GM21381 (cell line): ENCODE measurements around the gene ERBB4.
"Not testable (repeated sequence)": the region's sequence is repeated elsewhere in the genome, so short reads cannot be mapped to it uniquely, and the experiment has no call there.

Source experiments
- ATAC-seq: cut with Tn5 transposase; IDR thresholded peaks from one replicate; pipeline ENCODE4 v1.9.1; 2021; ENCODE audit warnings: mild to moderate bottlenecking, moderate library complexity; ENCODE audit not compliant: unreplicated experiment

The ERBB4 gene

GRCh38 chr2:212311807-212312404 is 226.7 kb downstream of the ERBB4 start:
- no peak for ATAC-seq

GRCh38 chr2:212299943-212300342 is 238.7 kb downstream of the ERBB4 start:
- no peak for ATAC-seq

- no peak for ATAC-seq
These were observed 239.3 kb downstream of the ERBB4 start for GRCh38 chr2:212299333-212299732.

GRCh38 chr2:212295571-212295970 is 243.0 kb downstream of the ERBB4 start:
- ATAC-seq = no peak

- no peak for ATAC-seq
These were observed 243.8 kb downstream of the ERBB4 start for GRCh38 chr2:212294816-212295215.

- ATAC-seq = no peak
These were observed 249.3 kb downstream of the ERBB4 start for GRCh38 chr2:212289301-212289700.

- ATAC-seq = no peak
These were observed 250.3 kb downstream of the ERBB4 start for GRCh38 chr2:212288308-212288707.

- no peak for ATAC-seq
These were observed 254.4 kb downstream of the ERBB4 start for GRCh38 chr2:212284166-212284565.

GRCh38 chr2:212282671-212283261 is 255.8 kb downstream of the ERBB4 start:
- ATAC-seq = no peak

- ATAC-seq = no peak
These were observed 261.8 kb downstream of the ERBB4 start for GRCh38 chr2:212276813-212277212.

GRCh38 chr2:212274215-212274614 is 264.4 kb downstream of the ERBB4 start:
- no peak for ATAC-seq

GRCh38 chr2:212271583-212271982 is 267.0 kb downstream of the ERBB4 start:
- ATAC-seq = no peak

GRCh38 chr2:212269005-212269404 is 269.6 kb downstream of the ERBB4 start:
- ATAC-seq = no peak

GRCh38 chr2:212266297-212266696 is 272.3 kb downstream of the ERBB4 start:
- ATAC-seq = no peak

- ATAC-seq = no peak
These were observed 272.8 kb downstream of the ERBB4 start for GRCh38 chr2:212265777-212266176.

GRCh38 chr2:212264187-212264586 is 274.4 kb downstream of the ERBB4 start:
- ATAC-seq = no peak

- ATAC-seq = no peak
These were observed 279.4 kb downstream of the ERBB4 start for GRCh38 chr2:212259226-212259625.

- ATAC-seq = no peak
These were observed 284.3 kb downstream of the ERBB4 start for GRCh38 chr2:212254339-212254738.

GRCh38 chr2:212249451-212249850 is 289.2 kb downstream of the ERBB4 start:
- ATAC-seq = no peak

- ATAC-seq = no peak
These were observed 292.7 kb downstream of the ERBB4 start for GRCh38 chr2:212245880-212246279.

GRCh38 chr2:212242724-212243123 is 295.9 kb downstream of the ERBB4 start:
- no peak for ATAC-seq

GRCh38 chr2:212238152-212238551 is 300.4 kb downstream of the ERBB4 start:
- ATAC-seq = not testable (repeated sequence)
